IMR-90 (cell line): ENCODE results near the gene HOXD10. TPM values are rescaled to one million over a fixed set of nuclear protein-coding genes. Genes with fewer than 3 reads are reported as not detected.

Experiments used
- ATAC-seq: fragments of 200-7000 bp; cut with Tn5 transposase; 2 replicates; pipeline ENCODE4 v1.9.1; 2020; ENCODE audit warnings: low read depth, mild to moderate bottlenecking, moderate library complexity
- BruUV-seq: library from RNA; stranded (reverse); fragments of 400-500 nt; replicated peaks from 2 replicates; lab custom pipeline; 2021; lab: Mats Ljungman, UMichigan
- CTCF ChIA-PET: fragments of 300-600 bp; formaldehyde crosslinking; extraction: SDS; loops from one replicate; lab custom pipeline; 2021; ENCODE audit warnings: antibody characterized with exemption; lab: Yijun Ruan, JAX
- POLR2A ChIA-PET: fragments of 300-600 bp; sonication (Branson Sonifier 250); formaldehyde crosslinking; loops from one replicate; lab custom pipeline; 2022; ENCODE audit warnings: antibody characterized with exemption; ENCODE audit not compliant: unreplicated experiment; lab: Charles Lee
- DNase-seq: peaks from one replicate; pipeline ENCODE4 v3.0.0; 2013
- H2AFZ ChIP-seq: replicated peaks from 2 replicates; pipeline ENCODE3; 2013; ENCODE audit warnings: low read length, mild to moderate bottlenecking; ENCODE audit not compliant: poor library complexity
- H2AK5ac ChIP-seq: 2 replicates; pipeline ENCODE4 v1.6.1; 2013; ENCODE audit warnings: low read depth, low read length, inconsistent platforms
- H2AK9ac ChIP-seq: replicated peaks from 2 replicates; pipeline ENCODE3; 2013; ENCODE audit warnings: mild to moderate bottlenecking, low read depth, low read length, moderate library complexity; ENCODE audit not compliant: poor library complexity
- H2BK120ac ChIP-seq: 2 replicates; pipeline ENCODE4 v1.6.1; 2013; ENCODE audit warnings: low read depth, low read length, inconsistent platforms
- H2BK15ac ChIP-seq: 3 replicates; pipeline ENCODE4 v1.6.1; 2013; ENCODE audit warnings: low read depth, low read length, inconsistent platforms
- H2BK20ac ChIP-seq: 2 replicates; pipeline ENCODE4 v1.6.1; 2013; ENCODE audit warnings: low read depth, mild to moderate bottlenecking, inconsistent platforms, low read length, moderate library complexity
- H2BK5ac ChIP-seq: 2 replicates; pipeline ENCODE4 v1.6.1; 2013; ENCODE audit warnings: mild to moderate bottlenecking, low read depth, low read length, inconsistent platforms; ENCODE audit not compliant: poor library complexity, severe bottlenecking
- H3K14ac ChIP-seq: replicated peaks from 2 replicates; pipeline ENCODE4 v1.6.1; 2013; ENCODE audit warnings: low read depth, low read length, inconsistent platforms
- H3K18ac ChIP-seq: 2 replicates; pipeline ENCODE4 v1.6.1; 2013; ENCODE audit warnings: low read depth, low read length, control low read depth
- H3K23ac ChIP-seq: 2 replicates; pipeline ENCODE4 v1.6.1; 2013; ENCODE audit warnings: low read depth, low read length, inconsistent platforms
- H3K27ac ChIP-seq: 2 replicates; pipeline ENCODE4 v1.5.1; 2013; ENCODE audit warnings: mild to moderate bottlenecking, control low read depth, low read length; ENCODE audit not compliant: insufficient read depth
- H3K27me3 ChIP-seq: 2 replicates; pipeline ENCODE4 v1.6.1; 2013; ENCODE audit warnings: low read length; ENCODE audit not compliant: control insufficient read depth, insufficient read depth
- H3K36me3 ChIP-seq: 2 replicates; pipeline ENCODE4 v1.6.1; 2013; ENCODE audit warnings: low read length, mixed read lengths; ENCODE audit not compliant: control insufficient read depth, insufficient read depth
- H3K4ac ChIP-seq: 2 replicates; pipeline ENCODE4 v1.6.1; 2013; ENCODE audit warnings: low read depth, low read length, inconsistent platforms
- H3K4me1 ChIP-seq: 2 replicates; pipeline ENCODE4 v1.6.1; 2013; ENCODE audit warnings: low read length, mixed read lengths; ENCODE audit not compliant: control insufficient read depth, insufficient read depth
- H3K4me2 ChIP-seq: 2 replicates; pipeline ENCODE4 v1.6.1; 2013; ENCODE audit warnings: low read depth, mild to moderate bottlenecking, control low read depth, low read length, moderate library complexity
- H3K4me3 ChIP-seq: 2 replicates; pipeline ENCODE4 v1.5.1; 2013; ENCODE audit warnings: low read depth, mild to moderate bottlenecking, control low read depth, low read length, moderate library complexity; ENCODE audit not compliant: insufficient read depth
- H3K56ac ChIP-seq: 2 replicates; pipeline ENCODE4 v1.6.1; 2013; ENCODE audit warnings: low read length, inconsistent platforms; ENCODE audit not compliant: insufficient read depth; ENCODE audit errors: extremely low read depth
- H3K79me1 ChIP-seq, 2 experiments: 2 replicates each; pipeline ENCODE4 v1.6.1; 2013; ENCODE audit warnings: low read length in 2 of 2, inconsistent platforms in 1 of 2, low read depth in 1 of 2
- H3K9ac ChIP-seq: 2 replicates; pipeline ENCODE4 v1.6.1; 2013; ENCODE audit warnings: low read depth, low read length, control low read depth
- H3K9me1 ChIP-seq: 2 replicates; pipeline ENCODE4 v1.6.1; 2013; ENCODE audit warnings: low read length, inconsistent platforms; ENCODE audit not compliant: insufficient read depth
- H3K9me3 ChIP-seq: 2 replicates; pipeline ENCODE4 v1.6.1; 2013; ENCODE audit warnings: low read length; ENCODE audit not compliant: control insufficient read depth, insufficient read depth
- H4K20me1 ChIP-seq: 2 replicates; pipeline ENCODE4 v1.6.1; 2013; ENCODE audit warnings: low read length, inconsistent platforms; ENCODE audit not compliant: insufficient read depth
- H4K5ac ChIP-seq: 2 replicates; pipeline ENCODE4 v1.6.1; 2013; ENCODE audit warnings: mild to moderate bottlenecking, low read depth, low read length, control low read depth
- H4K8ac ChIP-seq, 2 experiments: 2 replicates each; pipeline ENCODE4 v1.6.1; 2013; ENCODE audit warnings: low read depth in 2 of 2, low read length in 2 of 2, control low read depth in 1 of 2, inconsistent platforms in 1 of 2
- H4K91ac ChIP-seq: 2 replicates; pipeline ENCODE4 v1.6.1; 2013; ENCODE audit warnings: low read depth, low read length, inconsistent platforms; ENCODE audit not compliant: insufficient read depth
- BHLHE40 ChIP-seq: fragments of 150-350 bp; IDR thresholded peaks from 2 replicates; pipeline ENCODE4 v1.6.1; 2016; ENCODE audit warnings: mild to moderate bottlenecking, low read depth, low read length
- CHD1 ChIP-seq: IDR thresholded peaks from 2 replicates; pipeline ENCODE4 v1.6.1; 2012; ENCODE audit warnings: low read depth, low read length, improper control_type of control experiment
- CTCF ChIP-seq: conservative IDR thresholded peaks from 2 replicates; pipeline ENCODE4 v1.5.1; 2012; ENCODE audit warnings: mild to moderate bottlenecking, low read depth, low read length, improper control_type of control experiment
- ELK1 ChIP-seq: fragments of 150-350 bp; IDR thresholded peaks from 2 replicates; pipeline ENCODE4 v1.6.1; 2016; ENCODE audit warnings: low read depth, mild to moderate bottlenecking, low read length, moderate library complexity, borderline replicate concordance
- FOS ChIP-seq: fragments of 150-350 bp; IDR thresholded peaks from 2 replicates; pipeline ENCODE4 v1.6.1; 2016; ENCODE audit warnings: low read depth, low read length
- MAFK ChIP-seq: IDR thresholded peaks from 2 replicates; pipeline ENCODE4 v1.6.1; 2012; ENCODE audit warnings: low read depth, low read length, improper control_type of control experiment
- MXI1 ChIP-seq: IDR thresholded peaks from 2 replicates; pipeline ENCODE4 v1.6.1; 2012; ENCODE audit warnings: low read depth, mild to moderate bottlenecking, low read length, moderate library complexity, borderline replicate concordance
- NFE2L2 ChIP-seq: fragments of 150-350 bp; IDR thresholded peaks from 2 replicates; pipeline ENCODE4 v1.6.1; 2016; ENCODE audit warnings: low read depth, mild to moderate bottlenecking, low read length
- POLR2A ChIP-seq: IDR thresholded peaks from 2 replicates; pipeline ENCODE4 v1.6.1; 2012; ENCODE audit warnings: mild to moderate bottlenecking, low read depth, low read length
- RAD21 ChIP-seq: IDR thresholded peaks from 2 replicates; pipeline ENCODE4 v1.6.1; 2012; ENCODE audit warnings: low read length, improper control_type of control experiment
- RCOR1 ChIP-seq: IDR thresholded peaks from 2 replicates; pipeline ENCODE4 v1.6.1; 2012; ENCODE audit warnings: mild to moderate bottlenecking, low read length, improper control_type of control experiment; ENCODE audit not compliant: insufficient replicate concordance
- RFX5 ChIP-seq: IDR thresholded peaks from 2 replicates; pipeline ENCODE4 v1.8.0; 2012; ENCODE audit warnings: low read depth, mild to moderate bottlenecking, low read length, moderate library complexity
- SMC3 ChIP-seq: fragments of 150-350 bp; IDR thresholded peaks from 2 replicates; pipeline ENCODE4 v1.6.1; 2016; ENCODE audit warnings: low read depth, mild to moderate bottlenecking, antibody characterized with exemption, low read length, moderate library complexity
- WGBS, 2 experiments: methylation state at CpG; one replicate each; pipeline versions ENCODE4 v1.1.5 to v1.1.7; 2013; ENCODE audit warnings: missing lambda C conversion rate in 2 of 2; ENCODE audit not compliant: insufficient read length in 1 of 2; ENCODE audit errors: extremely low coverage in 2 of 2; 5-methylcytosine and 5-hydroxymethylcytosine counted together
- dilution Hi-C: fragments of 300-500 bp; cut with HindIII; formaldehyde crosslinking; loops from one replicate; pipeline ENCODE4 v1.14.3; 2018; ENCODE audit warnings: low sequenced_read_pairs; ENCODE audit not compliant: unreplicated experiment
- in situ Hi-C: fragments of 300-500 bp; cut with MboI; formaldehyde crosslinking; loops from 3 replicates; pipeline ENCODE4 v1.14.3; 2019; ENCODE audit warnings: low sequenced_read_pairs, inconsistent platforms, mixed read lengths
- intact Hi-C: fragments of 100-400 bp; cut with micrococcal nuclease; formaldehyde crosslinking; loops from 2 replicates; pipeline ENCODE4 v1.10.0; 2022
- polyA plus RNA-seq, 3 experiments: library from polyadenylated mRNA; depleted of rRNA; stranded (reverse); fragments of >200 nt; gene quantifications; 2 replicates each; pipeline ENCODE4 v1.2.3, GENCODE V29; 2012; ENCODE audit warnings: low replicate concordance in 1 of 3
- total RNA-seq: library from RNA; depleted of rRNA; stranded (reverse); fragments of >200 nt; gene quantifications from 2 replicates; pipeline ENCODE4 v1.2.3, GENCODE V29; 2012

The HOXD10 gene
- total and polyA plus RNA-seq, 2 of the 4 experiments (the other 2 are of a cell fraction), result not detected

GRCh38 chr2:176138923-176139660 is 22.5 kb downstream of the HOXD10 start:
- Histone ChIP-seq H4K8ac (no peak overlapping the region), H3K56ac (no peak overlapping the region), H2AFZ (no peak overlapping the region), H3K4me2 (no peak overlapping the region), H3K36me3 (no peaks in the 10 kb centered on the region), H2BK5ac (no peak overlapping the region), H4K5ac (no peak overlapping the region), H2AK5ac (no peak overlapping the region), H3K4me1 (no peaks in the 10 kb centered on the region), H4K91ac (no peak overlapping the region), H3K18ac (no peak overlapping the region), H3K4me3 (no peak overlapping the region), H2AK9ac (no peak overlapping the region), H3K9ac (no peak overlapping the region), H3K9me3 (peaks cover 3% of the 10 kb centered on the region), H3K14ac (no peak overlapping the region), H2BK20ac (no peak overlapping the region), H3K27ac (no peak overlapping the region), H3K4ac (no peak overlapping the region), H2BK15ac (no peak overlapping the region), H3K23ac (no peak overlapping the region), H3K27me3 (peaks cover 79% of the 10 kb centered on the region), H4K20me1 (no peaks in the 10 kb centered on the region), H2BK120ac (no peak overlapping the region), H3K79me1 (no peaks in the 10 kb centered on the region), H3K9me1 (no peaks in the 10 kb centered on the region)
- no TSS peak for BruUV-seq
- TF ChIP-seq RCOR1 (no peak), FOS (no peak), ELK1 (no peak), RFX5 (no peak), RAD21 (no peak), POLR2A (no peak), CHD1 (no peak), SMC3 (no peak), BHLHE40 (no peak), MXI1 (no peak), NFE2L2 (no peak), CTCF (no peak), MAFK (no peak)
- DNase-seq, result no peak
- CTCF ChIA-PET, result interaction anchor here (0.6 to 2.5 kb wide), 3 partner anchors 498 to 679 kb away, joined by 4 to 18 read pairs (median 4); no protein-coding TSS in a partner anchor
- dilution Hi-C loops, result no loop called here
- intact Hi-C loops, result no loop called here
- in situ Hi-C loops, result no loop called here
- no peak for ATAC-seq
- POLR2A ChIA-PET, result no interaction called here
- WGBS, 2 experiments, result 13% methylated on average over 11 of the region's 28 CpGs; no CpG with 5 or more reads in 1 of the 2 experiments
